IMR-90 (cell line): ENCODE measurements around the gene TAC4. TPM values are rescaled to one million over a fixed set of nuclear protein-coding genes. Genes with fewer than 3 reads are reported as not detected.

ENCODE experiments used
- ATAC-seq: fragments of 200-7000 bp; cut with Tn5 transposase; 2 replicates; pipeline ENCODE4 v1.9.1; 2020; ENCODE audit warnings: low read depth, mild to moderate bottlenecking, moderate library complexity
- BruUV-seq: library from RNA; stranded (reverse); fragments of 400-500 nt; replicated peaks from 2 replicates; lab custom pipeline; 2021; lab: Mats Ljungman, UMichigan
- CTCF ChIA-PET: fragments of 300-600 bp; formaldehyde crosslinking; extraction: SDS; loops from one replicate; lab custom pipeline; 2021; ENCODE audit warnings: antibody characterized with exemption; lab: Yijun Ruan, JAX
- POLR2A ChIA-PET: fragments of 300-600 bp; sonication (Branson Sonifier 250); formaldehyde crosslinking; loops from one replicate; lab custom pipeline; 2022; ENCODE audit warnings: antibody characterized with exemption; ENCODE audit not compliant: unreplicated experiment; lab: Charles Lee
- DNase-seq: peaks from one replicate; pipeline ENCODE4 v3.0.0; 2013
- H2AFZ ChIP-seq: replicated peaks from 2 replicates; pipeline ENCODE3; 2013; ENCODE audit warnings: low read length, mild to moderate bottlenecking; ENCODE audit not compliant: poor library complexity
- H2AK5ac ChIP-seq: 2 replicates; pipeline ENCODE4 v1.6.1; 2013; ENCODE audit warnings: low read depth, low read length, inconsistent platforms
- H2AK9ac ChIP-seq: replicated peaks from 2 replicates; pipeline ENCODE3; 2013; ENCODE audit warnings: mild to moderate bottlenecking, low read depth, low read length, moderate library complexity; ENCODE audit not compliant: poor library complexity
- H2BK120ac ChIP-seq: 2 replicates; pipeline ENCODE4 v1.6.1; 2013; ENCODE audit warnings: low read depth, low read length, inconsistent platforms
- H2BK15ac ChIP-seq: 3 replicates; pipeline ENCODE4 v1.6.1; 2013; ENCODE audit warnings: low read depth, low read length, inconsistent platforms
- H2BK20ac ChIP-seq: 2 replicates; pipeline ENCODE4 v1.6.1; 2013; ENCODE audit warnings: low read depth, mild to moderate bottlenecking, inconsistent platforms, low read length, moderate library complexity
- H2BK5ac ChIP-seq: 2 replicates; pipeline ENCODE4 v1.6.1; 2013; ENCODE audit warnings: mild to moderate bottlenecking, low read depth, low read length, inconsistent platforms; ENCODE audit not compliant: poor library complexity, severe bottlenecking
- H3K14ac ChIP-seq: replicated peaks from 2 replicates; pipeline ENCODE4 v1.6.1; 2013; ENCODE audit warnings: low read depth, low read length, inconsistent platforms
- H3K18ac ChIP-seq: 2 replicates; pipeline ENCODE4 v1.6.1; 2013; ENCODE audit warnings: low read depth, low read length, control low read depth
- H3K23ac ChIP-seq: 2 replicates; pipeline ENCODE4 v1.6.1; 2013; ENCODE audit warnings: low read depth, low read length, inconsistent platforms
- H3K27ac ChIP-seq: 2 replicates; pipeline ENCODE4 v1.5.1; 2013; ENCODE audit warnings: mild to moderate bottlenecking, control low read depth, low read length; ENCODE audit not compliant: insufficient read depth
- H3K27me3 ChIP-seq: 2 replicates; pipeline ENCODE4 v1.6.1; 2013; ENCODE audit warnings: low read length; ENCODE audit not compliant: control insufficient read depth, insufficient read depth
- H3K36me3 ChIP-seq: 2 replicates; pipeline ENCODE4 v1.6.1; 2013; ENCODE audit warnings: low read length, mixed read lengths; ENCODE audit not compliant: control insufficient read depth, insufficient read depth
- H3K4ac ChIP-seq: 2 replicates; pipeline ENCODE4 v1.6.1; 2013; ENCODE audit warnings: low read depth, low read length, inconsistent platforms
- H3K4me1 ChIP-seq: 2 replicates; pipeline ENCODE4 v1.6.1; 2013; ENCODE audit warnings: low read length, mixed read lengths; ENCODE audit not compliant: control insufficient read depth, insufficient read depth
- H3K4me2 ChIP-seq: 2 replicates; pipeline ENCODE4 v1.6.1; 2013; ENCODE audit warnings: low read depth, mild to moderate bottlenecking, control low read depth, low read length, moderate library complexity
- H3K4me3 ChIP-seq: 2 replicates; pipeline ENCODE4 v1.5.1; 2013; ENCODE audit warnings: low read depth, mild to moderate bottlenecking, control low read depth, low read length, moderate library complexity; ENCODE audit not compliant: insufficient read depth
- H3K56ac ChIP-seq: 2 replicates; pipeline ENCODE4 v1.6.1; 2013; ENCODE audit warnings: low read length, inconsistent platforms; ENCODE audit not compliant: insufficient read depth; ENCODE audit errors: extremely low read depth
- H3K79me1 ChIP-seq, 2 experiments: 2 replicates each; pipeline ENCODE4 v1.6.1; 2013; ENCODE audit warnings: low read length in 2 of 2, inconsistent platforms in 1 of 2, low read depth in 1 of 2
- H3K9ac ChIP-seq: 2 replicates; pipeline ENCODE4 v1.6.1; 2013; ENCODE audit warnings: low read depth, low read length, control low read depth
- H3K9me1 ChIP-seq: 2 replicates; pipeline ENCODE4 v1.6.1; 2013; ENCODE audit warnings: low read length, inconsistent platforms; ENCODE audit not compliant: insufficient read depth
- H3K9me3 ChIP-seq: 2 replicates; pipeline ENCODE4 v1.6.1; 2013; ENCODE audit warnings: low read length; ENCODE audit not compliant: control insufficient read depth, insufficient read depth
- H4K20me1 ChIP-seq: 2 replicates; pipeline ENCODE4 v1.6.1; 2013; ENCODE audit warnings: low read length, inconsistent platforms; ENCODE audit not compliant: insufficient read depth
- H4K5ac ChIP-seq: 2 replicates; pipeline ENCODE4 v1.6.1; 2013; ENCODE audit warnings: mild to moderate bottlenecking, low read depth, low read length, control low read depth
- H4K8ac ChIP-seq, 2 experiments: 2 replicates each; pipeline ENCODE4 v1.6.1; 2013; ENCODE audit warnings: low read depth in 2 of 2, low read length in 2 of 2, control low read depth in 1 of 2, inconsistent platforms in 1 of 2
- H4K91ac ChIP-seq: 2 replicates; pipeline ENCODE4 v1.6.1; 2013; ENCODE audit warnings: low read depth, low read length, inconsistent platforms; ENCODE audit not compliant: insufficient read depth
- BHLHE40 ChIP-seq: fragments of 150-350 bp; IDR thresholded peaks from 2 replicates; pipeline ENCODE4 v1.6.1; 2016; ENCODE audit warnings: mild to moderate bottlenecking, low read depth, low read length
- CEBPB ChIP-seq: IDR thresholded peaks from 2 replicates; pipeline ENCODE4 v1.6.1; 2012; ENCODE audit warnings: low read depth, low read length, improper control_type of control experiment
- CHD1 ChIP-seq: IDR thresholded peaks from 2 replicates; pipeline ENCODE4 v1.6.1; 2012; ENCODE audit warnings: low read depth, low read length, improper control_type of control experiment
- FOS ChIP-seq: fragments of 150-350 bp; IDR thresholded peaks from 2 replicates; pipeline ENCODE4 v1.6.1; 2016; ENCODE audit warnings: low read depth, low read length
- MAFK ChIP-seq: IDR thresholded peaks from 2 replicates; pipeline ENCODE4 v1.6.1; 2012; ENCODE audit warnings: low read depth, low read length, improper control_type of control experiment
- MAZ ChIP-seq: IDR thresholded peaks from 2 replicates; pipeline ENCODE4 v1.6.1; 2012; ENCODE audit warnings: low read depth, mild to moderate bottlenecking, low read length, improper control_type of control experiment, moderate library complexity, borderline replicate concordance
- NFE2L2 ChIP-seq: fragments of 150-350 bp; IDR thresholded peaks from 2 replicates; pipeline ENCODE4 v1.6.1; 2016; ENCODE audit warnings: low read depth, mild to moderate bottlenecking, low read length
- RAD21 ChIP-seq: IDR thresholded peaks from 2 replicates; pipeline ENCODE4 v1.6.1; 2012; ENCODE audit warnings: low read length, improper control_type of control experiment
- RCOR1 ChIP-seq: IDR thresholded peaks from 2 replicates; pipeline ENCODE4 v1.6.1; 2012; ENCODE audit warnings: mild to moderate bottlenecking, low read length, improper control_type of control experiment; ENCODE audit not compliant: insufficient replicate concordance
- RFX5 ChIP-seq: IDR thresholded peaks from 2 replicates; pipeline ENCODE4 v1.8.0; 2012; ENCODE audit warnings: low read depth, mild to moderate bottlenecking, low read length, moderate library complexity
- SMC3 ChIP-seq: fragments of 150-350 bp; IDR thresholded peaks from 2 replicates; pipeline ENCODE4 v1.6.1; 2016; ENCODE audit warnings: low read depth, mild to moderate bottlenecking, antibody characterized with exemption, low read length, moderate library complexity
- USF2 ChIP-seq: fragments of 150-350 bp; IDR thresholded peaks from 2 replicates; pipeline ENCODE4 v1.6.1; 2017; ENCODE audit warnings: mild to moderate bottlenecking, antibody characterized with exemption, low read length, low read depth
- WGBS, 2 experiments: methylation state at CpG; one replicate each; pipeline versions ENCODE4 v1.1.5 to v1.1.7; 2013; ENCODE audit warnings: missing lambda C conversion rate in 2 of 2; ENCODE audit not compliant: insufficient read length in 1 of 2; ENCODE audit errors: extremely low coverage in 2 of 2; 5-methylcytosine and 5-hydroxymethylcytosine counted together
- dilution Hi-C: fragments of 300-500 bp; cut with HindIII; formaldehyde crosslinking; loops from one replicate; pipeline ENCODE4 v1.14.3; 2018; ENCODE audit warnings: low sequenced_read_pairs; ENCODE audit not compliant: unreplicated experiment
- in situ Hi-C: fragments of 300-500 bp; cut with MboI; formaldehyde crosslinking; loops from 3 replicates; pipeline ENCODE4 v1.14.3; 2019; ENCODE audit warnings: low sequenced_read_pairs, inconsistent platforms, mixed read lengths
- intact Hi-C: fragments of 100-400 bp; cut with micrococcal nuclease; formaldehyde crosslinking; loops from 2 replicates; pipeline ENCODE4 v1.10.0; 2022
- polyA plus RNA-seq, 3 experiments: library from polyadenylated mRNA; depleted of rRNA; stranded (reverse); fragments of >200 nt; gene quantifications; 2 replicates each; pipeline ENCODE4 v1.2.3, GENCODE V29; 2012; ENCODE audit warnings: low replicate concordance in 1 of 3
- total RNA-seq: library from RNA; depleted of rRNA; stranded (reverse); fragments of >200 nt; gene quantifications from 2 replicates; pipeline ENCODE4 v1.2.3, GENCODE V29; 2012
- TF ChIP-seq, protein P1 (sequence below): conservative IDR thresholded peaks from 2 replicates; pipeline ENCODE4 v1.5.1; 2012; ENCODE audit warnings: mild to moderate bottlenecking, low read depth, low read length, improper control_type of control experiment
- TF ChIP-seq, protein P2 (sequence below): fragments of 150-350 bp; IDR thresholded peaks from 2 replicates; pipeline ENCODE4 v1.6.1; 2016; ENCODE audit warnings: low read depth, mild to moderate bottlenecking, low read length, moderate library complexity, borderline replicate concordance

Gene TAC4
- total and polyA plus RNA-seq, 2 of the 4 experiments (the other 2 are of a cell fraction): not detected

GRCh38 chr17:49793309-49793708 lies 54.6 kb downstream of the TAC4 start:
- Histone ChIP-seq H3K9ac (no peak overlapping the region), H2AK5ac (no peak overlapping the region), H3K27me3 (no peaks in the 10 kb centered on the region), H2BK15ac (no peak overlapping the region), H3K4ac (no peak overlapping the region), H3K27ac (no peak overlapping the region), H3K36me3 (peaks cover 29% of the 10 kb centered on the region), H2AFZ (no peak overlapping the region), H3K4me1 (peaks cover 6% of the 10 kb centered on the region), H3K4me2 (no peak overlapping the region), H4K20me1 (peaks cover 63% of the 10 kb centered on the region), H3K4me3 (no peak overlapping the region), H4K91ac (no peak overlapping the region), H3K9me3 (no peaks in the 10 kb centered on the region), H3K14ac (no peak overlapping the region), H3K9me1 (peaks cover 19% of the 10 kb centered on the region), H3K79me1 (peaks cover 33 to 80% of the 10 kb centered on the region in 2 experiments), H3K23ac (no peak overlapping the region), H4K8ac (no peak overlapping the region), H2BK20ac (no peak overlapping the region), H2AK9ac (no peak overlapping the region), H3K56ac (no peak overlapping the region), H4K5ac (no peak overlapping the region), H2BK5ac (no peak overlapping the region), H3K18ac (no peak overlapping the region), H2BK120ac (no peak overlapping the region)
- DNase-seq: no peak
- dilution Hi-C loops (no loop called here), intact Hi-C loops (no loop called here), in situ Hi-C loops (no loop called here)
- no TSS peak for BruUV-seq
- ChIA-PET CTCF (no interaction called here), POLR2A (no interaction called here)
- WGBS, 2 experiments: 100% methylated on average over 3 of the region's 3 CpGs; no CpG with 5 or more reads in 1 of the 2 experiments
- ATAC-seq: no peak
- TF ChIP-seq MAZ (no peak), RCOR1 (no peak), CEBPB (no peak), BHLHE40 (no peak), CHD1 (no peak), SMC3 (no peak), USF2 (no peak), RFX5 (no peak), RAD21 (no peak), MAFK (no peak), NFE2L2 (no peak), FOS (no peak)
- TF ChIP-seq, protein P1, sequence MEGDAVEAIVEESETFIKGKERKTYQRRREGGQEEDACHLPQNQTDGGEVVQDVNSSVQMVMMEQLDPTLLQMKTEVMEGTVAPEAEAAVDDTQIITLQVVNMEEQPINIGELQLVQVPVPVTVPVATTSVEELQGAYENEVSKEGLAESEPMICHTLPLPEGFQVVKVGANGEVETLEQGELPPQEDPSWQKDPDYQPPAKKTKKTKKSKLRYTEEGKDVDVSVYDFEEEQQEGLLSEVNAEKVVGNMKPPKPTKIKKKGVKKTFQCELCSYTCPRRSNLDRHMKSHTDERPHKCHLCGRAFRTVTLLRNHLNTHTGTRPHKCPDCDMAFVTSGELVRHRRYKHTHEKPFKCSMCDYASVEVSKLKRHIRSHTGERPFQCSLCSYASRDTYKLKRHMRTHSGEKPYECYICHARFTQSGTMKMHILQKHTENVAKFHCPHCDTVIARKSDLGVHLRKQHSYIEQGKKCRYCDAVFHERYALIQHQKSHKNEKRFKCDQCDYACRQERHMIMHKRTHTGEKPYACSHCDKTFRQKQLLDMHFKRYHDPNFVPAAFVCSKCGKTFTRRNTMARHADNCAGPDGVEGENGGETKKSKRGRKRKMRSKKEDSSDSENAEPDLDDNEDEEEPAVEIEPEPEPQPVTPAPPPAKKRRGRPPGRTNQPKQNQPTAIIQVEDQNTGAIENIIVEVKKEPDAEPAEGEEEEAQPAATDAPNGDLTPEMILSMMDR: no peak
- TF ChIP-seq, protein P2, sequence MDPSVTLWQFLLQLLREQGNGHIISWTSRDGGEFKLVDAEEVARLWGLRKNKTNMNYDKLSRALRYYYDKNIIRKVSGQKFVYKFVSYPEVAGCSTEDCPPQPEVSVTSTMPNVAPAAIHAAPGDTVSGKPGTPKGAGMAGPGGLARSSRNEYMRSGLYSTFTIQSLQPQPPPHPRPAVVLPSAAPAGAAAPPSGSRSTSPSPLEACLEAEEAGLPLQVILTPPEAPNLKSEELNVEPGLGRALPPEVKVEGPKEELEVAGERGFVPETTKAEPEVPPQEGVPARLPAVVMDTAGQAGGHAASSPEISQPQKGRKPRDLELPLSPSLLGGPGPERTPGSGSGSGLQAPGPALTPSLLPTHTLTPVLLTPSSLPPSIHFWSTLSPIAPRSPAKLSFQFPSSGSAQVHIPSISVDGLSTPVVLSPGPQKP: no peak
